ENCODE results near the gene NUTM2B.
"Not testable (repeated sequence)": the region's sequence is repeated elsewhere in the genome, so short reads cannot be mapped to it uniquely, and the experiment has no call there.

- not testable (repeated sequence) for TF ChIP-seq POLR2A (IDR thresholded peaks at IDR 0.05; ENCODE audit: low read depth, low read length); POLR2AphosphoS5 (IDR thresholded peaks at IDR 0.05; ENCODE audit: low read depth, low read length); TAF1 (IDR thresholded peaks at IDR 0.05; ENCODE audit: borderline replicate concordance, low read depth, low read length)
These were observed 23.6 kb downstream of the NUTM2B start for GRCh38 chr10:79726620-79727019.
